Transverse colon (tissue), 4 donors: ENCODE measurements around the gene PPP4R3A. TPM values are rescaled to one million over a fixed set of nuclear protein-coding genes. Genes with fewer than 3 reads are reported as not detected.

Experiments
- DNase-seq: peaks from one replicate; pipeline ENCODE4 v3.0.0-alpha.2; 2019
- H3K27ac ChIP-seq, 4 donors: fragments of 200-600 bp; sonication (generic); 2 replicates each; pipeline ENCODE4 v1.5.1; 2016 to 2018; ENCODE audit warnings: inconsistent platforms in 4 of 4
- H3K27me3 ChIP-seq: fragments of 200-600 bp; sonication (generic); 2 replicates; pipeline ENCODE4 v1.5.1; 2017; ENCODE audit warnings: inconsistent platforms
- H3K36me3 ChIP-seq, 4 donors: fragments of 200-600 bp; sonication (generic); 2 replicates each; pipeline ENCODE4 v1.5.1; 2017 to 2019; ENCODE audit warnings: inconsistent platforms in 4 of 4
- H3K4me1 ChIP-seq, 4 donors: fragments of 200-600 bp; sonication (generic); 2 replicates each; pipeline ENCODE4 v1.5.1; 2017 to 2020; ENCODE audit warnings: inconsistent platforms in 4 of 4
- H3K4me3 ChIP-seq, 4 donors: fragments of 200-600 bp; sonication (generic); 1 replicate in 1 of 4; 2 replicates in 3 of 4; pipeline versions ENCODE4 v1.5.1 to v1.6.1; 2017 to 2019; ENCODE audit warnings: inconsistent platforms in 4 of 4
- H3K9me3 ChIP-seq, 2 donors: fragments of 200-600 bp; sonication (generic); 2 replicates each; pipeline ENCODE4 v1.5.1; 2017 to 2019; ENCODE audit warnings: inconsistent platforms in 2 of 2
- EP300 ChIP-seq: sonication (generic); formaldehyde crosslinking; IDR thresholded peaks from one replicate; pipeline ENCODE4 v1.6.1; 2017; ENCODE audit warnings: antibody characterized with exemption, low read depth
- POLR2A ChIP-seq: fragments of 450-650 bp; IDR thresholded peaks from one replicate; pipeline ENCODE4 v1.6.1; 2016; ENCODE audit warnings: antibody characterized with exemption, mild to moderate bottlenecking, moderate library complexity
- POLR2AphosphoS5 ChIP-seq, 3 donors: sonication (generic); formaldehyde crosslinking; IDR thresholded peaks; one replicate each; pipeline ENCODE4 v1.6.1; 2016; ENCODE audit warnings: antibody characterized with exemption in 3 of 3
- WGBS, 2 donors: methylation state at CpG; one replicate each; pipeline ENCODE4 v1.1.5; 2018; ENCODE audit warnings: low coverage in 1 of 2; 5-methylcytosine and 5-hydroxymethylcytosine counted together
- in situ Hi-C, 4 donors: fragments of 200-750 bp; cut with MboI; loops; one replicate each; pipeline versions ENCODE4 v1.15.0 to v1.15.1; 2017; ENCODE audit warnings: low sequenced_read_pairs in 3 of 4, low pct_ligation_motif_present in 1 of 4, low pct_unique_long_range_greater_than_20kb in 1 of 4
- intact Hi-C: fragments of 100-400 bp; cut with DNase I; formaldehyde crosslinking; loops from one replicate; pipeline ENCODE4 v1.15.1; 2023; ENCODE audit warnings: low total_unique reads
- total RNA-seq, 4 donors: library from RNA; depleted of rRNA; stranded (reverse); fragments of >200 nt; gene quantifications; one replicate each; pipeline ENCODE4 v1.1.0, GENCODE V29; 2016
- TF ChIP-seq, protein P1 (sequence below), 5 experiments: fragments of 200-600 bp in 3 of 5; fragments of 450-650 bp in 2 of 5; sonication (generic) in 3 of 5; IDR thresholded peaks; 1 replicate in 2 of 5; 2 replicates in 3 of 5; pipeline ENCODE4 v1.5.1; 2016 to 2017; ENCODE audit warnings: antibody characterized with exemption in 5 of 5, inconsistent platforms in 3 of 5, mild to moderate bottlenecking in 2 of 5, moderate library complexity in 1 of 5

Gene PPP4R3A
- total RNA-seq, 4 donors from 2014 or later = 79.4 to 121 (median 106) TPM

DNA sequence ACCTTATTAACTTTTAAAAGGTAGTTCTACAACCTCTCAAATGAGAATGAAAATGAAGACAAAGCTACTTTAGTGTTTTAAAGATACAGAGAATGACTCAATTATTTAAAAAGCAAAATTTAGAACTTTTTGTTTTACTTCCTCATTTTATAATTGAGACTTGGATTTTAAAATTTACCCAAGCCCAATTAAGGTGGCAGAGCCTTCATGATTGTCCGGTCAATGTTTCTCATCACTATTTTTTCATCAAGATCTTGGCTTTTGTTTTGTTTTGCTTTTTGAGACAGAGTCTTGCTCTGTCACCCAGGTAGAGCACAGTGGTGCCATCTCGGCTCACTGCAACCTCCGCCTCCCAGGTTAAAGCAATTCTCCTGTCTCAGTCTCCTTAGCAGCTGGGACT, 32.7 kb downstream of the PPP4R3A start:
- in situ Hi-C loops = no loop called here

DNA sequence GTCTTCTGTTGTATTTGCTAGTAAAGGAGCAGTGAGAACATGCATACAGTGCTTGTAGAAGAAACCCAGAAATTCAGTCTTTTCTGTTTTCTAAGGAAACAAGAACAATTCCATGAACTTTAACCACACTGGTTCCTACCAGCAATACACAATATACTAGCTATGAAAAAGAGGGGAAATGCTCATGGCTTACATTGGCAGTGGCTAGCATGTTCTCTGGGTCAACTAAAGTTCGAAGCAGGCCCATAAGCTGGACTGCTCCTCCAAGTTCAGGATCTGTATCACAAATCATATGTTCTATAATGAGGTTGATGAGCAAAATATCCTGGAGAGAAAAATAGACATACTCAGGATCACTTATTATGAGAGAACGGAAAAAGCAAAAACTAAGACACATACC, 37.1 kb downstream of the PPP4R3A start:
- Histone ChIP-seq H3K4me3 (no peak overlapping the region), H3K27ac (no peak overlapping the region), H3K9me3 (no peaks in the 10 kb centered on the region), H3K27me3 (no peaks in the 10 kb centered on the region), H3K4me1 (peaks cover 0 to 2% (median 0%) of the 10 kb centered on the region in 4 donors), H3K36me3 (peaks cover 0 to 89% (median 40%) of the 10 kb centered on the region in 4 donors)
- intact Hi-C loops (no loop called here), in situ Hi-C loops (no loop called here)
- WGBS, 2 donors = 96 to 100% methylated on average over 2 of the region's 2 CpGs
- TF ChIP-seq, protein P1, sequence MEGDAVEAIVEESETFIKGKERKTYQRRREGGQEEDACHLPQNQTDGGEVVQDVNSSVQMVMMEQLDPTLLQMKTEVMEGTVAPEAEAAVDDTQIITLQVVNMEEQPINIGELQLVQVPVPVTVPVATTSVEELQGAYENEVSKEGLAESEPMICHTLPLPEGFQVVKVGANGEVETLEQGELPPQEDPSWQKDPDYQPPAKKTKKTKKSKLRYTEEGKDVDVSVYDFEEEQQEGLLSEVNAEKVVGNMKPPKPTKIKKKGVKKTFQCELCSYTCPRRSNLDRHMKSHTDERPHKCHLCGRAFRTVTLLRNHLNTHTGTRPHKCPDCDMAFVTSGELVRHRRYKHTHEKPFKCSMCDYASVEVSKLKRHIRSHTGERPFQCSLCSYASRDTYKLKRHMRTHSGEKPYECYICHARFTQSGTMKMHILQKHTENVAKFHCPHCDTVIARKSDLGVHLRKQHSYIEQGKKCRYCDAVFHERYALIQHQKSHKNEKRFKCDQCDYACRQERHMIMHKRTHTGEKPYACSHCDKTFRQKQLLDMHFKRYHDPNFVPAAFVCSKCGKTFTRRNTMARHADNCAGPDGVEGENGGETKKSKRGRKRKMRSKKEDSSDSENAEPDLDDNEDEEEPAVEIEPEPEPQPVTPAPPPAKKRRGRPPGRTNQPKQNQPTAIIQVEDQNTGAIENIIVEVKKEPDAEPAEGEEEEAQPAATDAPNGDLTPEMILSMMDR (IDR thresholded peaks at IDR 0.05) = no peak
- TF ChIP-seq EP300 = no peak
- TF ChIP-seq POLR2A = no peak
- no peak for DNase-seq

More for the DNA sequence above, 32.7 kb downstream of the PPP4R3A start:
- intact Hi-C loops = no loop called here
- no peaks in the 10 kb centered on the region for H3K27me3 ChIP-seq
- no peak for TF ChIP-seq POLR2AphosphoS5 (IDR thresholded peaks at IDR 0.05)
- TF ChIP-seq, protein P1 (IDR thresholded peaks at IDR 0.05) = no peak
- no peak for TF ChIP-seq EP300
- H3K4me3 ChIP-seq = no peak overlapping the region
- peaks cover 0 to 16% (median 0%) of the 10 kb centered on the region in 4 donors for H3K4me1 ChIP-seq
- H3K9me3 ChIP-seq = no peaks in the 10 kb centered on the region
- H3K27ac ChIP-seq = no peak overlapping the region
- peaks cover 0 to 86% (median 40%) of the 10 kb centered on the region in 4 donors for H3K36me3 ChIP-seq
- no peak for DNase-seq
- 87 to 95% methylated on average over 3 of the region's 3 CpGs for WGBS, 2 donors

DNA sequence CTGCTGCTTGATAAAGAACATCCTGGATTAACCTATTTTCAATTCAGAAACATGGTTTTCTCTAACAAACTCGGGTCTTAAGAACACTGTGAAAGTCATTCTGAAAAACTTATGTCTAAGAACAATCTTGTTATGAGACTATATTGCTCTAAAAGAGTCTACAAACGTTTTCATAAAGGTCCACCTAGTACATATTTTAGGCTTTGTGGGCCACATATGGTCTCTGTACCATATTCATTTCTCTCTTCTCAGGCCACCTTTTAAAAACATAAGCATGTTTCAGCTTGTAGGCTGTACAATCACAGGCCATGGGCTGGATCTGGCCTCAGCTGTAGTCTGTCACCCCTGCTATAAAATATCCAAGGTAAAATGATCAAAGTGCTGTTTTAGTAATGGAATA, 39.9 kb downstream of the PPP4R3A start:
- Histone ChIP-seq H3K9me3 (no peaks in the 10 kb centered on the region), H3K27me3 (no peaks in the 10 kb centered on the region), H3K4me3 (no peak overlapping the region), H3K27ac (no peak overlapping the region), H3K4me1 (no peaks in the 10 kb centered on the region), H3K36me3 (peaks cover 0 to 68% (median 34%) of the 10 kb centered on the region in 4 donors)
- TF ChIP-seq POLR2AphosphoS5 (IDR thresholded peaks at IDR 0.05) (no peak), EP300 (no peak), POLR2A (no peak)
- TF ChIP-seq, protein P1 (IDR thresholded peaks at IDR 0.05) = no peak
- no peak for DNase-seq
- WGBS, 2 donors = 62 to 65% methylated on average over 2 of the region's 2 CpGs
- intact Hi-C loops (no loop called here), in situ Hi-C loops (no loop called here)

DNA sequence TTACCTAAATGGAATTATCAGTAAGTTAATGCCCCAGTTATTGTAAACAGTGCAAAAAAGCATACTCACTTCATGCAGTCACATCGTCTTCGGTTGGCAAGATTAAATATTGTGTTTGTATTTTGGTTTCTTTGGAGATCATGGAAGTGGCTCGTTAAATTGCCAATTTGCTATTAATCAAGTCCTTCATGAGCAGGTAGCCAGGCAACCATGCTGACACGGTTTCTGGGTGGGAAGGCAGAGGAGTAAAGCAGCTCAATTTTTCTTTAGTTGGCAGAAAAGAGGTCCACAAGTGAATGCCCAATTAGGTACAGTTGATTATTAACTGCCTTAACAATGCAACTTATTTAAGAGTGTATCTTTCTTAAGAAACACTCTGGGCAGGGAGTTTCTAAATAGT, 43.9 kb downstream of the PPP4R3A start:
- in situ Hi-C loops (no loop called here), intact Hi-C loops (no loop called here)
- Histone ChIP-seq H3K4me3 (no peak overlapping the region), H3K27me3 (no peaks in the 10 kb centered on the region), H3K4me1 (no peaks in the 10 kb centered on the region), H3K36me3 (peaks cover 0 to 70% (median 29%) of the 10 kb centered on the region in 4 donors), H3K9me3 (no peaks in the 10 kb centered on the region), H3K27ac (no peak overlapping the region)
- no peak for DNase-seq
- TF ChIP-seq, protein P1 (IDR thresholded peaks at IDR 0.05) = no peak
- TF ChIP-seq POLR2A (no peak), EP300 (no peak), POLR2AphosphoS5 (IDR thresholded peaks at IDR 0.05) (no peak)
- 66% methylated on average over 4 of the region's 4 CpGs for WGBS, 2 donors
